OCI-LY7 (cell line): Measurements from ENCODE around the gene SAFB2.

Experiments
- CTCF ChIP-seq: fragments of 200-600 bp; sonication (generic); conservative IDR thresholded peaks from 2 replicates; pipeline ENCODE4 v1.5.1; 2014; ENCODE audit warnings: mild to moderate bottlenecking, antibody characterized with exemption, low read length, moderate library complexity, mixed read lengths
- EZH2phosphoT487 ChIP-seq: fragments of 200-600 bp; sonication (generic); IDR thresholded peaks from 2 replicates; pipeline ENCODE4 v1.6.1; 2018; ENCODE audit warnings: low read depth, borderline replicate concordance, mild to moderate bottlenecking, mixed run types, antibody characterized with exemption, low read length, moderate library complexity, mixed read lengths

- TF ChIP-seq CTCF, result no peak
- TF ChIP-seq EZH2phosphoT487, result no peak
Measured at GRCh38 chr19:5607318-5608275, 15.0 kb downstream of the SAFB2 start.
